Brain microvascular endothelial cell (primary cell): ENCODE results near the gene MIOS.
"Not testable (repeated sequence)": the region's sequence is repeated elsewhere in the genome, so short reads cannot be mapped to it uniquely, and the experiment has no call there.

Experiments
- DNase-seq: peaks from one replicate; pipeline ENCODE4 v3.0.0-alpha.2; 2020
- H3K27ac ChIP-seq: fragments of 250-450 bp; sonication (Bioruptor Pico); 2 replicates; pipeline ENCODE4 v1.5.1; 2020; ENCODE audit warnings: mild to moderate bottlenecking, moderate library complexity
- H3K27me3 ChIP-seq: fragments of 250-450 bp; sonication (Bioruptor Pico); replicated peaks from 2 replicates; pipeline ENCODE4 v1.5.1; 2020; ENCODE audit warnings: mild to moderate bottlenecking
- H3K36me3 ChIP-seq: fragments of 250-450 bp; sonication (Bioruptor Pico); replicated peaks from 2 replicates; pipeline ENCODE4 v1.5.1; 2020; ENCODE audit warnings: mild to moderate bottlenecking
- H3K4me3 ChIP-seq: 2 replicates; pipeline ENCODE4 v1.5.1; 2011; ENCODE audit warnings: low read depth, mild to moderate bottlenecking, control low read depth, low read length, moderate library complexity
- CTCF ChIP-seq: IDR thresholded peaks from 2 replicates; pipeline ENCODE4 v1.5.1; 2011; ENCODE audit warnings: low read depth, mild to moderate bottlenecking, moderate library complexity, low read length, control low read depth, inconsistent platforms; ENCODE audit errors: missing control alignments
- in situ Hi-C: cut with HindIII; loops from 2 replicates; pipeline ENCODE4 v1.10.0; 2017; ENCODE audit warnings: low sequenced_read_pairs, low pct_ligation_motif_present

MIOS gene

GRCh38 chr7:7554649-7555575 lies 11.8 kb upstream of the MIOS start:
- no peak overlapping the region for H3K27ac ChIP-seq
- H3K27me3 ChIP-seq = no peaks in the 10 kb centered on the region
- no peak overlapping the region for H3K4me3 ChIP-seq
- no peak for TF ChIP-seq CTCF
- no peaks in the 10 kb centered on the region for H3K36me3 ChIP-seq
- DNase-seq = no peak
- in situ Hi-C loops = no loop called here

GRCh38 chr7:7556852-7557251 lies 9.8 kb upstream of the MIOS start:
- Histone ChIP-seq H3K27ac (no peak overlapping the region), H3K27me3 (no peaks in the 10 kb centered on the region), H3K36me3 (no peaks in the 10 kb centered on the region), H3K4me3 (no peak overlapping the region)
- DNase-seq = no peak
- no peak for TF ChIP-seq CTCF
- in situ Hi-C loops = no loop called here

- DNase-seq = no peak
- TF ChIP-seq CTCF = no peak
- no peak overlapping the region for H3K27ac ChIP-seq
These were observed 9.4 kb upstream of the MIOS start for GRCh38 chr7:7557252-7557651.

GRCh38 chr7:7561591-7561990 lies 5.1 kb upstream of the MIOS start:
- H3K27me3 ChIP-seq, H3K36me3 ChIP-seq, DNase-seq, H3K27ac ChIP-seq, in situ Hi-C loops, H3K4me3 ChIP-seq: not testable (repeated sequence)

More at GRCh38 chr7:7557252-7557651, 9.4 kb upstream of the MIOS start:
- Histone ChIP-seq H3K27me3 (no peaks in the 10 kb centered on the region), H3K4me3 (no peak overlapping the region), H3K36me3 (no peaks in the 10 kb centered on the region)
- in situ Hi-C loops = no loop called here

- no peak for TF ChIP-seq CTCF
- H3K27ac ChIP-seq = no peak overlapping the region
- no peaks in the 10 kb centered on the region for H3K27me3 ChIP-seq
- H3K4me3 ChIP-seq = no peak overlapping the region
- no peaks in the 10 kb centered on the region for H3K36me3 ChIP-seq
- no peak for DNase-seq
- in situ Hi-C loops = no loop called here
These were observed 3.9 kb upstream of the MIOS start for GRCh38 chr7:7562736-7563135.

- no peak for TF ChIP-seq CTCF
- Histone ChIP-seq H3K4me3 (no peak overlapping the region), H3K27me3 (no peaks in the 10 kb centered on the region), H3K36me3 (no peaks in the 10 kb centered on the region), H3K27ac (no peak overlapping the region)
- no peak for DNase-seq
- in situ Hi-C loops = no loop called here
These were observed 3.4 kb upstream of the MIOS start for GRCh38 chr7:7563269-7563668.
